Tibial nerve (tissue), 4 donors: ENCODE data around the gene RBMS3. TPM values are rescaled to one million over a fixed set of nuclear protein-coding genes. Genes with fewer than 3 reads are reported as not detected.
A peak's percentile ranks its signal among the peaks of the same experiment; 100 is the strongest.

ENCODE experiments used
- DNase-seq, 2 donors: peaks; one replicate each; pipeline ENCODE4 v3.0.0-alpha.2; 2019; ENCODE audit warnings: low spot score in 2 of 2
- H3K27ac ChIP-seq, 4 donors: fragments of 200-600 bp; sonication (generic) in 3 of 4; one replicate each; pipeline ENCODE4 v1.5.1; 2017 to 2019; ENCODE audit warnings: mild to moderate bottlenecking in 1 of 4
- H3K27me3 ChIP-seq, 2 donors: fragments of 200-600 bp; sonication (generic) in 1 of 2; one replicate each; pipeline versions ENCODE4 v1.5.1 to v1.6.0; 2017 to 2019
- H3K36me3 ChIP-seq, 3 donors: fragments of 200-600 bp; sonication (generic); one replicate each; pipeline ENCODE4 v1.5.1; 2018 to 2019
- H3K4me1 ChIP-seq, 4 donors: fragments of 200-600 bp; sonication (generic) in 3 of 4; one replicate each; pipeline ENCODE4 v1.5.1; 2017 to 2019
- H3K4me3 ChIP-seq, 4 donors: fragments of 200-600 bp; sonication (generic) in 3 of 4; one replicate each; pipeline ENCODE4 v1.5.1; 2017 to 2019; ENCODE audit warnings: mild to moderate bottlenecking in 1 of 4, moderate library complexity in 1 of 4
- H3K9me3 ChIP-seq, 4 donors: fragments of 200-600 bp; sonication (generic) in 3 of 4; one replicate each; pipeline ENCODE4 v1.5.1; 2017 to 2019
- EP300 ChIP-seq, 2 donors: sonication (generic); formaldehyde crosslinking; IDR thresholded peaks; one replicate each; pipeline ENCODE4 v1.6.1; 2017; ENCODE audit warnings: antibody characterized with exemption in 2 of 2, mild to moderate bottlenecking in 1 of 2
- POLR2A ChIP-seq, 2 donors: fragments of 450-650 bp; IDR thresholded peaks; one replicate each; pipeline ENCODE4 v1.6.1; 2017; ENCODE audit warnings: antibody characterized with exemption in 2 of 2, mild to moderate bottlenecking in 2 of 2, moderate library complexity in 2 of 2
- WGBS, 2 donors: methylation state at CpG; one replicate each; pipeline ENCODE4 v1.1.5; 2018; 5-methylcytosine and 5-hydroxymethylcytosine counted together
- total RNA-seq, 4 donors: library from RNA; depleted of rRNA; stranded (reverse); fragments of >200 nt; gene quantifications; one replicate each; pipeline ENCODE4 v1.1.0, GENCODE V29; 2016
- TF ChIP-seq, protein P1 (sequence below), 5 experiments: fragments of 200-600 bp in 3 of 5; fragments of 450-650 bp in 2 of 5; sonication (generic) in 3 of 5; IDR thresholded peaks; one replicate each; pipeline ENCODE4 v1.5.1; 2016 to 2019; ENCODE audit warnings: antibody characterized with exemption in 5 of 5, mild to moderate bottlenecking in 3 of 5, moderate library complexity in 2 of 5

Gene RBMS3
- total RNA-seq, 4 donors from 2014 or later, result 157 to 175 (median 161) TPM

DNA sequence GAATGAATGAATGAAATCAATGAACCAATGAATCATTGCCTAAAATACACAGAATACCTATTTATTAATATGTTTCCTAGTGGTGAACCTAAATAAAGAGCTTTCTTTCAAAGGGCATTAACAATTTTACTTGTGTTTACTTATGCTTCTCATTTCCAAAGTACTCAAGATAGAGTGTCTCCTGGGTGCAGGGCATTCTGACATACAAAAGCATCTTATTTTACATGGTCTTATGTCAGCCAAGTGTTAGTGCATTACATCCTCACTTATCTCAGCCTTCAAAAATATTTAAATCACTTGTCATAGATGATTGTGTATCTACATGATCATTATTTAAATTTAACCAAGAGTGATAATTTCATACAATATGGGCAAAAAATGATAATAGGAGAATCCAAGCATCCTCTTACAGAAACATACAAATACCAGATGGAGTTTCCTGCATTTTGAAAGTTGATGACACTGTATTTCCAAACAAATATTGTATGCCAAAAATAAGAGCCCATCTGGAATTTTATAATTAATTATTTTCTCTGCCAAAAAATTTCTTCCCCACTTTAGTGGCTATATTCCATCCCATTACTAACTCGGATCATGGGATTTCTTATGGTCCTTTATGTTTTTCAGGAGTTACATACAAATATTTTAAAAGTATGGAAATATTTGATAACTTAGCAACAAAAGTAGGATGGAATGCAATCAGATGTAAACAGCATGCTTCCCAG, 279.0 kb downstream of the RBMS3 start:
- Histone ChIP-seq H3K27ac (no peak overlapping the region), H3K9me3 (no peaks in the 10 kb centered on the region), H3K4me3 (no peak overlapping the region), H3K36me3 (peaks cover 0 to 5% (median 0%) of the 10 kb centered on the region in 3 donors), H3K27me3 (no peaks in the 10 kb centered on the region), H3K4me1 (peaks cover 0 to 44% (median 3%) of the 10 kb centered on the region in 4 donors)
- no peak for DNase-seq
- TF ChIP-seq EP300 (IDR thresholded peaks at IDR 0.05) (no peak), POLR2A (IDR thresholded peaks at IDR 0.05) (no peak)
- TF ChIP-seq, protein P1, sequence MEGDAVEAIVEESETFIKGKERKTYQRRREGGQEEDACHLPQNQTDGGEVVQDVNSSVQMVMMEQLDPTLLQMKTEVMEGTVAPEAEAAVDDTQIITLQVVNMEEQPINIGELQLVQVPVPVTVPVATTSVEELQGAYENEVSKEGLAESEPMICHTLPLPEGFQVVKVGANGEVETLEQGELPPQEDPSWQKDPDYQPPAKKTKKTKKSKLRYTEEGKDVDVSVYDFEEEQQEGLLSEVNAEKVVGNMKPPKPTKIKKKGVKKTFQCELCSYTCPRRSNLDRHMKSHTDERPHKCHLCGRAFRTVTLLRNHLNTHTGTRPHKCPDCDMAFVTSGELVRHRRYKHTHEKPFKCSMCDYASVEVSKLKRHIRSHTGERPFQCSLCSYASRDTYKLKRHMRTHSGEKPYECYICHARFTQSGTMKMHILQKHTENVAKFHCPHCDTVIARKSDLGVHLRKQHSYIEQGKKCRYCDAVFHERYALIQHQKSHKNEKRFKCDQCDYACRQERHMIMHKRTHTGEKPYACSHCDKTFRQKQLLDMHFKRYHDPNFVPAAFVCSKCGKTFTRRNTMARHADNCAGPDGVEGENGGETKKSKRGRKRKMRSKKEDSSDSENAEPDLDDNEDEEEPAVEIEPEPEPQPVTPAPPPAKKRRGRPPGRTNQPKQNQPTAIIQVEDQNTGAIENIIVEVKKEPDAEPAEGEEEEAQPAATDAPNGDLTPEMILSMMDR (IDR thresholded peaks at IDR 0.05), result no peak
- 37 to 61% methylated on average over 1 of the region's 1 CpG for WGBS, 2 donors

DNA sequence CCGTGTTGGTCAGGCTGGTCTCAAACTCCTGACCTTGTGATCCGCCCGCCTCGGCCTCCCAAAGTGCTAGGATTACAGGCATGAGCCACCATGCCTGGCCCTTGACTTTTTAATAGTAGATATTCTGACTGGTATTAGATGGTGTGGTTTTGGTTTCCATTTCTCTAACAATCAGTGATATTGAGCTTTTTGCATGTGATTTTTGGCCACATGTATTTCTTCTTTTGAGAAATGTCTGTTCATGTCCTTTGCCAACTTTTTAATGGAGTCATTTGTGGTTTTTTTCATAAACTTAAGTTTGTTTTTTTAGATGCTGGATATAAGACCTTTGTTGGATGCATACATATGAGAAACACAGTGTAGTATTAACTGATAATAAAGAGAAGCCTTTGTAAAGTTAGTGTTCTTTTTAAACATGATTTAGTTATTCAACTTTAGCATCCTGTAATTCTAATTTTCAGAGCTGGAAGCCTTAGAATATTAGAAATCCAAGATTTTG, 280.8 kb downstream of the RBMS3 start:
- 68 to 82% methylated on average over 4 of the region's 4 CpGs for WGBS, 2 donors
- no peaks in the 10 kb centered on the region for H3K27me3 ChIP-seq
- TF ChIP-seq POLR2A (IDR thresholded peaks at IDR 0.05) (no peak), EP300 (IDR thresholded peaks at IDR 0.05) (no peak)
- TF ChIP-seq, protein P1 (IDR thresholded peaks at IDR 0.05), result no peak
- H3K4me1 ChIP-seq, result peaks cover 0 to 40% (median 3%) of the 10 kb centered on the region in 4 donors
- H3K27ac ChIP-seq, result peak overlapping the region in 1 of 4 donors; percentile 60
- DNase-seq, result no peak
- no peaks in the 10 kb centered on the region for H3K9me3 ChIP-seq
- H3K36me3 ChIP-seq, result peaks cover 0 to under 1% (median 0%) of the 10 kb centered on the region in 3 donors
- no peak overlapping the region for H3K4me3 ChIP-seq

DNA sequence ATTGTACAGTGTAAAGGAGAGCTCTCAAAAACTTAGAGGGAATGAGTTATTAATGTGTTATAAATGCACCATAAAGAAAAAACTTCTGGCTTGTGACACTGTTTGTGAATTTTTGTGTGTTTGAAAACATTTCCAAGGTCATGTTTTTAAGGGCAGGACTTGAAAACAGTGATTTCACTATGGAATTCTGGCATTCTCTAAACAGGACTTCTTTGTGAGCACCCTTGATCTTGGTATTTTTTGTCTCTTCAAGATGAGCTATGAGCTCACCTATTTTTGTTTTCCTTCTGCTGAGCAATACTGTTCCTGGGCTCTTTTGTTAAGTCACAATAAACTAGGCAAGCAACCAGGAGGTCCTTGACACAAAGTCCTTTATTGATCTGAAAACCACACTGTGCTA, 284.4 kb downstream of the RBMS3 start:
- no peaks in the 10 kb centered on the region for H3K36me3 ChIP-seq
- peaks cover 0 to 51% (median 8%) of the 10 kb centered on the region in 4 donors for H3K4me1 ChIP-seq
- H3K9me3 ChIP-seq, result no peaks in the 10 kb centered on the region
- H3K4me3 ChIP-seq, result no peak overlapping the region
- H3K27me3 ChIP-seq, result no peaks in the 10 kb centered on the region
- H3K27ac ChIP-seq, result peak overlapping the region in 2 of 4 donors; percentile 3 to 51
- peak in 1 of 2 donors; percentile 34 for TF ChIP-seq EP300 (IDR thresholded peaks at IDR 0.05)
- TF ChIP-seq POLR2A (IDR thresholded peaks at IDR 0.05), result no peak
- TF ChIP-seq, protein P1 (IDR thresholded peaks at IDR 0.05), result no peak
- no peak for DNase-seq

DNA sequence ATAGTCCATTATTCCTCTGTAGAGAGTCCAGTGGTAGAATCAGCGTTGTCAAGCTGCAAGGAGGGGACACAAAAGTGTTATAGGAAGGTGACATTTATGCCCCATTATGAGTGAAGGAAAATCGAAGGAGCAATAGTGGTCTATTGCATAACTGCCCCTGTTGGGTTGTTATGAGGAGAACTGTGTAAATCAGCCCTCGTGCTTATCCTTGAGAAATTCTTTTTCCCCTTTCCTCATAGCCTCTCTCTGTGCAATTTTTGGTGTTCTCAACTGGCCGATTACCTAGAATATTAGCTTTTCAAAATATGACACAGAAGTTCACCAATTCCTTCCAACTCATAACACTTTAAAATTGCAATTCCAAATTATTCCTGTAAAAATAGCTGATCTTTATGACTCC, 286.6 kb downstream of the RBMS3 start:
- WGBS, 2 donors, result 59 to 63% methylated on average over 4 of the region's 4 CpGs
- H3K9me3 ChIP-seq, result peaks cover 0 to 13% (median 1%) of the 10 kb centered on the region in 4 donors
- TF ChIP-seq EP300 (IDR thresholded peaks at IDR 0.05) (peak in 1 of 2 donors; percentile 62), POLR2A (IDR thresholded peaks at IDR 0.05) (no peak)
- TF ChIP-seq, protein P1 (IDR thresholded peaks at IDR 0.05), result no peak
- H3K27ac ChIP-seq, result peak overlapping the region in 1 of 4 donors; percentile 47
- DNase-seq, result no peak
- H3K4me1 ChIP-seq, result peaks cover 0 to 46% (median 8%) of the 10 kb centered on the region in 4 donors
- no peaks in the 10 kb centered on the region for H3K36me3 ChIP-seq
- H3K4me3 ChIP-seq, result no peak overlapping the region
- H3K27me3 ChIP-seq, result no peaks in the 10 kb centered on the region

DNA sequence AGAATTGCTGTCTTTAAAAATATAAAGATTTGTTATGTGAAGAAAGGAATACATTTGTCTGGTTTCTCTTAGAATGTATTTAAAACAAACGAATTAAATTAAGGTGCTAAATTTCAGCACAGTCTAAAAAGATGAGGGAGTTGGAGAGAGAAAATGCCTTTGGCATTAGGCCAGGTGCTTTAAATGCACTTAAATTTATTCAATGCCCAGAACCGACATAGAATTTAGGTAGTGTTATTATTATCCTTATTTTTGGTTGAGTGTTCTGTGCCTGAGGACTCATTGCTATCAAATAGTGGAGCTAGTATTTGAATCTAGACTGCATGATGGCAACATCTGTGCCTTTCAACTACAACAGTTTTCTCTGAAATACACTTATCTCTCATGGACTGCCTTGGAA, 287.5 kb downstream of the RBMS3 start:
- peak overlapping the region in 2 of 4 donors; percentile 24 to 47 for H3K27ac ChIP-seq
- no peak overlapping the region for H3K4me3 ChIP-seq
- H3K27me3 ChIP-seq, result no peaks in the 10 kb centered on the region
- H3K36me3 ChIP-seq, result no peaks in the 10 kb centered on the region
- DNase-seq, result no peak
- H3K9me3 ChIP-seq, result peaks cover 0 to 13% (median 1%) of the 10 kb centered on the region in 4 donors
- WGBS, 2 donors, result 39 to 43% methylated on average over 2 of the region's 2 CpGs
- H3K4me1 ChIP-seq, result peaks cover 0 to 46% (median 8%) of the 10 kb centered on the region in 4 donors
- TF ChIP-seq, protein P1 (IDR thresholded peaks at IDR 0.05), result no peak
- TF ChIP-seq EP300 (IDR thresholded peaks at IDR 0.05) (no peak), POLR2A (IDR thresholded peaks at IDR 0.05) (no peak)
